Memory B cell (primary cell): ENCODE data around the gene IGFLR1.
A peak's percentile ranks its signal among the peaks of the same experiment; 100 is the strongest.
"Not testable (repeated sequence)": the region's sequence is repeated elsewhere in the genome, so short reads cannot be mapped to it uniquely, and the experiment has no call there.

ENCODE experiments used
- ATAC-seq: fragments of 150-1000 bp; cut with Tn5 transposase; 2 replicates; pipeline ENCODE4 v1.10.0; 2021; ENCODE audit warnings: low read depth, mild to moderate bottlenecking, moderate library complexity
- DNase-seq, 2 donors: peaks; one replicate each; pipeline ENCODE4 v3.0.0; 2022; ENCODE audit warnings: low spot score in 2 of 2
- H3K27ac Mint-ChIP-seq: one replicate; pipeline ENCODE4 v1.8.0; 2022; ENCODE audit warnings: mild to moderate bottlenecking, moderate library complexity, mixed read lengths
- H3K27me3 Mint-ChIP-seq: one replicate; pipeline ENCODE4 v1.8.0; 2022; ENCODE audit warnings: mixed read lengths
- H3K36me3 Mint-ChIP-seq: one replicate; pipeline ENCODE4 v1.8.0; 2022; ENCODE audit warnings: mild to moderate bottlenecking, mixed read lengths
- H3K4me1 Mint-ChIP-seq: one replicate; pipeline ENCODE4 v1.8.0; 2022; ENCODE audit warnings: mixed read lengths
- H3K4me3 Mint-ChIP-seq: one replicate; pipeline ENCODE4 v1.8.0; 2022; ENCODE audit warnings: mild to moderate bottlenecking, moderate library complexity, mixed read lengths
- H3K9me3 Mint-ChIP-seq: one replicate; pipeline ENCODE4 v1.8.0; 2022; ENCODE audit warnings: mixed read lengths

IGFLR1 gene

GRCh38 chr19:35773020-35773806, 31.0 kb upstream of the IGFLR1 start:
- Mint-ChIP-seq H3K9me3 (no peaks in the 10 kb centered on the region), H3K36me3 (peaks cover 5% of the 10 kb centered on the region), H3K27ac (no peak overlapping the region), H3K4me1 (peaks cover 11% of the 10 kb centered on the region), H3K4me3 (no peak overlapping the region), H3K27me3 (no peaks in the 10 kb centered on the region)
- DNase-seq (no peak), ATAC-seq (no peak)

GRCh38 chr19:35772362-35772761, 30.1 kb upstream of the IGFLR1 start:
- not testable (repeated sequence) for H3K36me3 Mint-ChIP-seq, H3K27me3 Mint-ChIP-seq, DNase-seq, H3K4me3 Mint-ChIP-seq, H3K9me3 Mint-ChIP-seq, H3K27ac Mint-ChIP-seq, ATAC-seq
- peaks cover 11% of the 10 kb centered on the region for H3K4me1 Mint-ChIP-seq

GRCh38 chr19:35768082-35768421, 25.8 kb upstream of the IGFLR1 start:
- Mint-ChIP-seq H3K27me3 (no peaks in the 10 kb centered on the region), H3K9me3 (no peaks in the 10 kb centered on the region), H3K4me3 (no peak overlapping the region), H3K36me3 (peaks cover 14% of the 10 kb centered on the region), H3K4me1 (no peaks in the 10 kb centered on the region), H3K27ac (no peak overlapping the region)
- no peak for ATAC-seq
- DNase-seq, result no peak

- ATAC-seq (no peak), DNase-seq (no peak)
- Mint-ChIP-seq H3K27ac (no peak overlapping the region), H3K4me1 (no peaks in the 10 kb centered on the region), H3K9me3 (no peaks in the 10 kb centered on the region), H3K36me3 (peaks cover 14% of the 10 kb centered on the region), H3K27me3 (no peaks in the 10 kb centered on the region), H3K4me3 (no peak overlapping the region)
Measured at GRCh38 chr19:35767288-35768081, 25.2 kb upstream of the IGFLR1 start.

GRCh38 chr19:35766571-35767104, 24.4 kb upstream of the IGFLR1 start:
- Mint-ChIP-seq H3K4me3 (no peak overlapping the region), H3K36me3 (peaks cover 18% of the 10 kb centered on the region), H3K27me3 (no peaks in the 10 kb centered on the region), H3K9me3 (no peaks in the 10 kb centered on the region), H3K4me1 (no peaks in the 10 kb centered on the region), H3K27ac (no peak overlapping the region)
- DNase-seq (no peak), ATAC-seq (no peak)

GRCh38 chr19:35764432-35765315, 22.4 kb upstream of the IGFLR1 start:
- Mint-ChIP-seq H3K27me3 (no peaks in the 10 kb centered on the region), H3K27ac (no peak overlapping the region), H3K4me1 (peaks cover under 1% of the 10 kb centered on the region), H3K4me3 (no peak overlapping the region), H3K36me3 (peaks cover 18% of the 10 kb centered on the region), H3K9me3 (no peaks in the 10 kb centered on the region)
- no peak for ATAC-seq
- no peak for DNase-seq

- ATAC-seq, result no peak
- Mint-ChIP-seq H3K4me3 (no peak overlapping the region), H3K36me3 (peaks cover 14% of the 10 kb centered on the region), H3K27ac (no peak overlapping the region), H3K9me3 (no peaks in the 10 kb centered on the region), H3K4me1 (peaks cover 14% of the 10 kb centered on the region), H3K27me3 (peaks cover 4% of the 10 kb centered on the region)
- DNase-seq, result no peak
Measured at GRCh38 chr19:35760711-35761349, 18.6 kb upstream of the IGFLR1 start.

- Mint-ChIP-seq H3K27me3 (peaks cover 10% of the 10 kb centered on the region), H3K36me3 (peaks cover 14% of the 10 kb centered on the region), H3K4me3 (peak overlapping the region; percentile 35), H3K9me3 (no peaks in the 10 kb centered on the region), H3K4me1 (peaks cover 19% of the 10 kb centered on the region), H3K27ac (no peak overlapping the region)
- ATAC-seq (no peak), DNase-seq (no peak)
Measured at GRCh38 chr19:35759697-35760096, 17.4 kb upstream of the IGFLR1 start.

GRCh38 chr19:35757749-35758608, 15.7 kb upstream of the IGFLR1 start, which contains the start of gene PROSER3:
PROSER3 (plus strand) TSS chr19:35758176; CDS start chr19:35758216, 40 bp downstream.
- Mint-ChIP-seq H3K4me1 (peaks cover 20% of the 10 kb centered on the region), H3K4me3 (peak within 1 kb of the TSS; percentile 89), H3K36me3 (peaks cover 25% of the 10 kb centered on the region), H3K27me3 (peaks cover 13% of the 10 kb centered on the region), H3K9me3 (no peaks in the 10 kb centered on the region), H3K27ac (peak within 1 kb of the TSS; percentile 87)
- peak; percentile 95 to 97 for DNase-seq
- ATAC-seq, result peak; percentile 91

- peaks cover 13% of the 10 kb centered on the region for H3K27me3 Mint-ChIP-seq
- peak overlapping the region; percentile 89 for H3K4me3 Mint-ChIP-seq
- H3K4me1 Mint-ChIP-seq, result peaks cover 20% of the 10 kb centered on the region
- no peak for ATAC-seq
- no peaks in the 10 kb centered on the region for H3K9me3 Mint-ChIP-seq
- peaks cover 26% of the 10 kb centered on the region for H3K36me3 Mint-ChIP-seq
- DNase-seq, result no peak
- H3K27ac Mint-ChIP-seq, result peak overlapping the region; percentile 87
Measured at GRCh38 chr19:35757231-35757748, 15.0 kb upstream of the IGFLR1 start.

GRCh38 chr19:35756377-35757230, 14.4 kb upstream of the IGFLR1 start, which contains the start of gene HSPB6:
HSPB6 (minus strand) TSS chr19:35757029; CDS start chr19:35757008, 21 bp downstream.
- DNase-seq, result no peak
- Mint-ChIP-seq H3K27me3 (peaks cover 13% of the 10 kb centered on the region), H3K4me3 (peak within 1 kb of the TSS; percentile 89), H3K27ac (peak within 1 kb of the TSS; percentile 87), H3K4me1 (peaks cover 20% of the 10 kb centered on the region), H3K36me3 (peaks cover 23% of the 10 kb centered on the region), H3K9me3 (no peaks in the 10 kb centered on the region)
- no peak for ATAC-seq
